ENCODE data around the gene F11R.
"Not testable (repeated sequence)": the region's sequence is repeated elsewhere in the genome, so short reads cannot be mapped to it uniquely, and the experiment has no call there.

F11R gene

DNA sequence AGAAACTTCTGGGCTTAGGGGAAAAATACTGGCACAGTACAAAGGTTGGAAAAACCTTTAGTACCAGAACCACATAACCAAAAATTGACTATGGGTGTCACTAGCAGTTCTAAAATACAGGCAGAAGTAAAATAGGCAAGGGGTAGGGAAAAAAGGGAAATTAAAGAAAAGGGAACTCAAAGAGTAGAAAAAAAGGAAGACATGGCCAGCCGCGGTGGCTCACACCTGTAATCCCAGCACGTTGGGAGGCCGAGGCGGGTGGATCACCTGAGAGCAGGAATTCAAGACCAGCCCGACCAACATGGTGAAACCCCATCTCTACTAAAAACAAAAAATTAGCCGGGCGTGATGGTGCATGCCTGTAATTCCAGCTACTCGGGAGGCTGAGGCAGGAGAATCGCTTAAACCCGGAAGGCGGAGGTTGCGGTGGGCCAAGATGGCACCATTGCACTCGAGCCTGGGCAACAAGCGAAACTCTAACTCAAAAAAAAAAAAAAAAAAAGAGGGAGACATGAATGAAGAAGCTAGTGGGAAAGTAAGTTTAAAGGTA lies 1.8 kb downstream of the F11R start:
- H3K27ac ChIP-seq (ENCODE audit: low read depth, low read length); H3K4me3 ChIP-seq (ENCODE audit: low read depth in 1 of 2, low read length in 2 of 2): not testable (repeated sequence)

DNA sequence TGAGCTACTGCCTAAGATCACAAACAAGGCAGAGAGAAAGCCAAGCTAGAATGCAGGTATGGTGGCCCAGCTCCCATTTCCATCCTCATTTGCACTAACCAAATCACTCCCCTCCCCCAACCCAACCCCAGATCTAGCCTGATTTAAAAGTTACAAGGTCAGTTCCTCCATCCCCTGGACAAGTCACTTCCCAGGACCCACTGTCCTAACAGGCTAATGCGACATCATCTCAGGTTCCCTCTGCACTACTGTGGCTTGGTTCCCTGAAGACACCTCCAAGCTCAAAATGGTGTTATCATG lies 2.4 kb downstream of the F11R start:
- Histone ChIP-seq H3K9ac (ENCODE audit: low read length) (no peak overlapping the region), H3K27ac (ENCODE audit: low read depth, low read length) (no peak overlapping the region), H3K27me3 (ENCODE audit: control insufficient read depth in 1 of 2, insufficient read depth in 2 of 2, low read length in 2 of 2) (peaks cover 0 to 23% of the 10 kb centered on the region in 2 donors), H3K4me3 (ENCODE audit: low read depth in 1 of 2, low read length in 2 of 2) (no peak overlapping the region), H3K4me1 (ENCODE audit: insufficient read depth, low read length) (no peaks in the 10 kb centered on the region), H3K36me3 (ENCODE audit: insufficient read depth, low read length) (no peaks in the 10 kb centered on the region), H3K9me3 (ENCODE audit: low read length) (no peaks in the 10 kb centered on the region)

More for the DNA sequence above, 1.8 kb downstream of the F11R start:
- not testable (repeated sequence) for H3K9me3 ChIP-seq (ENCODE audit: low read length); H3K4me1 ChIP-seq (ENCODE audit: insufficient read depth, low read length); H3K36me3 ChIP-seq (ENCODE audit: insufficient read depth, low read length); H3K9ac ChIP-seq (ENCODE audit: low read length)
- H3K27me3 ChIP-seq (ENCODE audit: control insufficient read depth in 1 of 2, insufficient read depth in 2 of 2, low read length in 2 of 2), result peaks cover 0 to 23% of the 10 kb centered on the region in 2 donors

DNA sequence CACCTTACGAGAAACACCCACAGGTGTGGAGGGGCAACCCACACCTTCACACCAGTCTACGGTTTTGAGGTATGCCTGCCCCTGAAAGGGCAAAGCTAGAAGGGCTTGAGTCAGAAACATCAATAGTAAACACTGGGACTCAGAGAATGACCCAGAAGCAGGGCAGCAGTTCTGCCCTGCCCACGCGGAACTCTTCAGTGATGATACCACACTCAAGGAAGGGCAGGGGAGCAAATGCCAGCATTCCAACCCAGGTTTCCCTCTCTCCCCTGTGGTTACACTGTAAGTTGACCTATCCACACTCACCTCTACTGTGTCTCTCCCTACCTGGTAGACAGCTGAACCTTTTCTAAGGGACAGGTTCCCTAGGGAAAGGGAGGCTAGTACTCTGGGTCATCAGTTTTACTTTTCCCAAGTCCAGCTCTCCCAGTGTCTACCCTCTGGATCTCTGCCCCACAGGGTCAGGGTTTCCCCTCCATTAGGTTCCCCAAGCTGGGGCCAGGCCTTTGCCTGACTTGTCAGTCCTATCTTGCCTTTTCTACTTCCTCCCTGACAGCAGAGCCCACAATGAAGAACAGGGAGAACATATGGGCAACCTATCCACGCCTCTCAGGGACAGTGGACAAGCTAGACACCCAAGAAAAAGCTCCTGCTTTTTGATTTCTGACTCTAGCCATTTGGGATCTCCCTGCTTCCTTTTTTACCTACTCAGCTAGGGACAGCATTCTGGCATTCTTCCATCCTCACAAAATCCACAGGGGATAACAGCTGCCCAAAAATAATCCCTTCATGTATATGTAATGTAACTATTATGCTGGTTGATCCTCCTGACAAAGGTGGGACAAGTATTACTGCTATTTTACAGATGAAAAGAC lies 3.0 kb downstream of the F11R start:
- Histone ChIP-seq H3K9ac (ENCODE audit: low read length) (no peak overlapping the region), H3K27me3 (ENCODE audit: control insufficient read depth in 1 of 2, insufficient read depth in 2 of 2, low read length in 2 of 2) (peaks cover 0 to 23% of the 10 kb centered on the region in 2 donors), H3K4me1 (ENCODE audit: insufficient read depth, low read length) (no peaks in the 10 kb centered on the region), H3K4me3 (ENCODE audit: low read depth in 1 of 2, low read length in 2 of 2) (no peak overlapping the region), H3K36me3 (ENCODE audit: insufficient read depth, low read length) (no peaks in the 10 kb centered on the region), H3K27ac (ENCODE audit: low read depth, low read length) (no peak overlapping the region), H3K9me3 (ENCODE audit: low read length) (no peaks in the 10 kb centered on the region)

DNA sequence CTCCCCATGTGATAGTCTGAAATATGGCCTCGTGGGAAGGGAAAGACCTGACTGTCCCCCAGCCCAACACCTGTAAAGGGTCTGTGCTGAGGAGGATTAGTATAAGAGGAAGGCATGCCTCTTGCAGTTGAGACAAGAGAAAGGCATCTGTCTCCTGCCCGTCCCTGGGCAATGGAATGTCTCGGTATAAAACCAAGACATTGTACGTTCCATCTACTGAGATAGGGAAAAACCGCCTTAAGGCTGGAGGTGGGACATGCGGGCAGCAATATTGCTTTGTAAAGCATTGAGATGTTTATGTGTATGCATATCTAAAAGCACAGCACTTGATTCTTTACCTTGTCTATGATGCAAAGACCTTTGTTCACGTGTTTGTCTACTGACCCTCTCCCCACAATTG lies 3.8 kb downstream of the F11R start:
- H3K27ac ChIP-seq (ENCODE audit: low read depth, low read length); H3K9ac ChIP-seq (ENCODE audit: low read length); H3K9me3 ChIP-seq (ENCODE audit: low read length); H3K36me3 ChIP-seq (ENCODE audit: insufficient read depth, low read length); H3K4me3 ChIP-seq (ENCODE audit: low read depth in 1 of 2, low read length in 2 of 2); H3K4me1 ChIP-seq (ENCODE audit: insufficient read depth, low read length): not testable (repeated sequence)
- H3K27me3 ChIP-seq (ENCODE audit: control insufficient read depth in 1 of 2, insufficient read depth in 2 of 2, low read length in 2 of 2), result peaks cover 0 to 19% of the 10 kb centered on the region in 2 donors

DNA sequence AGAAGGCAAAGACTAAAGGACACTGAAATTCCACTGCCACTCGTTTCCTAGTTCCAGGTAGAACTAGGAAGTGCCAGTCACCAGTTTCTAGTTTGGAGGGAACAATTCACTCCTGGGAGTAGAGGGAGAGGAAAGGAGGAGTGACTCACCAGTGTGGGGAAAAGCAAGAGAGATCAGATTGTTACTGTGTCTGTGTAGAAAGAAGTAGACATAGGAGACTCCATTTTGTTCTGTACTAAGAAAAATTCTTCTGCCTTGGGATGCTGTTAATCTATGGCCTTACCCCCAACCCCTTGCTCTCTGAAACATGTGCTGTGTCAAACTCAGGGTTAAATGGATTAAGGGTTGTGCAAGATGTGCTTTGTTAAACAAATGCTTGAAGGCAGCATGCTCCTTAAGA lies 4.3 kb downstream of the F11R start:
- H3K9me3 ChIP-seq (ENCODE audit: low read length); H3K27ac ChIP-seq (ENCODE audit: low read depth, low read length); H3K9ac ChIP-seq (ENCODE audit: low read length); H3K4me3 ChIP-seq (ENCODE audit: low read depth in 1 of 2, low read length in 2 of 2); H3K4me1 ChIP-seq (ENCODE audit: insufficient read depth, low read length); H3K36me3 ChIP-seq (ENCODE audit: insufficient read depth, low read length): not testable (repeated sequence)
- peaks cover 0 to 16% of the 10 kb centered on the region in 2 donors for H3K27me3 ChIP-seq (ENCODE audit: control insufficient read depth in 1 of 2, insufficient read depth in 2 of 2, low read length in 2 of 2)

DNA sequence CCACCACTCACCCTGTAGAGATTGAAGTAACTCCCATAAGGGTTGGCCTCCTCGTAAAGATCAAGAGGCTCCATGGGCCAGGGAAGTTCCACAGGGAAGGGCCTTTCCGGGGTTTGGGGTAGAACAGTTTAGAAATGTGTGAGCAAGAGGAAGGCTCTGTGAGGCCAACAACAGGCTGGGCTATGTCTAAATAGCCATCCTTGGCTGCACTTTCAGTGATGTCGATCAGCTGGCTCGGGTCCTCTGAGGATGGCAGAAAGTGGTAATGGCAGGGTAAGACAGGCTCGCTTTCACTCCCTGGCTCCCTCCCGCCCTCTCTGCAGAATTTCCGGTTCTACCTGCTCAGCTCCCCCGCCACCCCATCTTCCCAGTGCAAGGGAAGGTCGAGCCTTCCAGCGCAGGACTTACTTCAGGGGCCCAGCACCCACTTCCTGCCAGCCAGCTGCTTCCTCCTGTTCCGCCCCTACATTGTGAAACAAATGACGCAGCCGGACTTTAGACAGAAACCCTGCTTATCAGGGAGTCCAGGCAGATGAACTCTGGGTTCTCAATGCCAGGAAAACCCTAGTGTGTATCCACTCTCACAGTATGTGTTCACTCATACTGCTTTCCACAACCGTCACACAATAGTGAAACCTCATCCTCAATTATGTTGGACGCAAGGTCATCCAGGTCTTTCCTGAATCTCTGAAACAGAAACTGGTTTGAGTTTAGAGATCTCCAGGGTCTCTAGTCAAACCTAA lies 7.3 kb downstream of the F11R start:
- Histone ChIP-seq H3K27me3 (ENCODE audit: control insufficient read depth in 1 of 2, insufficient read depth in 2 of 2, low read length in 2 of 2) (no peaks in the 10 kb centered on the region), H3K4me1 (ENCODE audit: insufficient read depth, low read length) (no peaks in the 10 kb centered on the region), H3K4me3 (ENCODE audit: low read depth in 1 of 2, low read length in 2 of 2) (peak overlapping the region in 1 of 2 donors; percentile 11), H3K27ac (ENCODE audit: low read depth, low read length) (peak overlapping the region; percentile 63), H3K9ac (ENCODE audit: low read length) (no peak overlapping the region), H3K36me3 (ENCODE audit: insufficient read depth, low read length) (no peaks in the 10 kb centered on the region), H3K9me3 (ENCODE audit: low read length) (no peaks in the 10 kb centered on the region)

DNA sequence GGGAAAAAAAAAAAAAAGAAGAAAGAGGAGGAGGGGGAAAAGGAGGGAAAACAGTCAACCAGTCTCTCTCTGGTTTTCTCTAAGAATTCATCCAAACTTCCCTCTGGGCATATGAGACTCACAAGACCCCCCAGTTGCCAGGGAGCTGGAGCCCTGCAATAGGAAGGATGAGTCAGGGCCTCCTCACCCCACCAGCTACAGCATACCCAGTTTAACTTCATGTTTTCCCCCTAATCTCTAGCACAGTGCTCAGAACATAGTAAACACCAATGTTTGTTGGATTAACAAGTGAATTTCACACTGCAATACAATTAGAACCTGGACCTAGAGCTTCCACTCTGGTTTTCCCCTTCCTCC lies 7.8 kb downstream of the F11R start:
- H3K4me1 ChIP-seq (ENCODE audit: insufficient read depth, low read length), result no peaks in the 10 kb centered on the region
- no peaks in the 10 kb centered on the region for H3K36me3 ChIP-seq (ENCODE audit: insufficient read depth, low read length)
- peak overlapping the region; percentile 63 for H3K27ac ChIP-seq (ENCODE audit: low read depth, low read length)
- H3K9me3 ChIP-seq (ENCODE audit: low read length), result no peaks in the 10 kb centered on the region
- H3K27me3 ChIP-seq (ENCODE audit: control insufficient read depth in 1 of 2, insufficient read depth in 2 of 2, low read length in 2 of 2), result no peaks in the 10 kb centered on the region
- H3K4me3 ChIP-seq (ENCODE audit: low read depth in 1 of 2, low read length in 2 of 2), result peak overlapping the region in 1 of 2 donors; percentile 11
- no peak overlapping the region for H3K9ac ChIP-seq (ENCODE audit: low read length)

DNA sequence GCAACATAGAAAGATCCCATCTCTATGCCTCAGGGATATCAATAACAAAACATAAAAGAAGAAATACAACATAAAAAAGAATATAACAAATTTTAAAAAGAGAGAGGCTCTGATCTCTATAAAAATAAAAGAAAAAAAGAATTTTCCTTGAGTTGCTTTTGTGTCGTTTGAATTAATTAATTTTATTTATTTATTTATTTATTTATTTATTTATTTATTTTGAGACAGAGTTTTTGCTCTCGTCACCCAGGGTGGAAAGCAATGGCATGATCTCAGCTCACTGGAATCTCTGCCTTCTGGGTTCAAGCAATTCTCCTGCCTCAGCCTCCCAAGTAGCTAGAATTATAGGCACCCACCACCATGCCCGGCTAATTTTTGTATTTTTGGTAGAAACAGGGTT lies 8.5 kb downstream of the F11R start:
- no peak overlapping the region for H3K27ac ChIP-seq (ENCODE audit: low read depth, low read length)
- H3K27me3 ChIP-seq (ENCODE audit: control insufficient read depth in 1 of 2, insufficient read depth in 2 of 2, low read length in 2 of 2), result no peaks in the 10 kb centered on the region
- no peak overlapping the region for H3K9ac ChIP-seq (ENCODE audit: low read length)
- H3K9me3 ChIP-seq (ENCODE audit: low read length), result no peaks in the 10 kb centered on the region
- H3K36me3 ChIP-seq (ENCODE audit: insufficient read depth, low read length), result no peaks in the 10 kb centered on the region
- H3K4me1 ChIP-seq (ENCODE audit: insufficient read depth, low read length), result no peaks in the 10 kb centered on the region
- no peak overlapping the region for H3K4me3 ChIP-seq (ENCODE audit: low read depth in 1 of 2, low read length in 2 of 2)

DNA sequence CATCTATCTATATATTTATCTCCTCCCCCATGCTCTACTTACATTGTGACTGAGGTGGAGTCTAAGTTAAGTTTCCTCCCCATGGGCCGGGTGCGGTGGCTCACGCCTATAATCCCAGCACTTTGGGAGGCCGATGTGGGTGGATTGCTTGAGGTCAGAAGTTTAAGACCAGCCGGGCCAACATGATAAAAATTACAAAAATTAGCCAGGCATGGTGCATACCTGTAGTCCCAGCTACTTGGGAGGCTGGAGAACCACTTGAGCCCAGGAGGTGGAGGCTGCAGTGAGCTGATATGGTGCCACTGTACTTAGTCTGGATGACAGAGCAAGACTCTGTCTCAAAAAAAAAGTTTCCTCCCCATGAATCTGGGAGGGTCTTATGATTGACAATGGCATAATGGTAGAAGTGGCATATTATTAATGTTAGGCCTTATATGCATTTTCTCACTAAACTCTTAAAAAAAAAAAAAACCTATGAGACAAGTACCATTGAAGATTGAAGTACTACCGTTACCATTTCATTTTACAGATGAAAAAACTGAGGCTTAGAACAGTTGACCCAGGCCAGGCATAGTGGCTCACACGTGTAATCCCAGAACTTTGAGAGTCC lies 11.2 kb downstream of the F11R start:
- no peaks in the 10 kb centered on the region for H3K9me3 ChIP-seq (ENCODE audit: low read length)
- H3K4me1 ChIP-seq (ENCODE audit: insufficient read depth, low read length), result no peaks in the 10 kb centered on the region
- no peak overlapping the region for H3K9ac ChIP-seq (ENCODE audit: low read length)
- no peaks in the 10 kb centered on the region for H3K27me3 ChIP-seq (ENCODE audit: control insufficient read depth in 1 of 2, insufficient read depth in 2 of 2, low read length in 2 of 2)
- H3K4me3 ChIP-seq (ENCODE audit: low read depth in 1 of 2, low read length in 2 of 2), result no peak overlapping the region
- no peak overlapping the region for H3K27ac ChIP-seq (ENCODE audit: low read depth, low read length)
- H3K36me3 ChIP-seq (ENCODE audit: insufficient read depth, low read length), result no peaks in the 10 kb centered on the region

DNA sequence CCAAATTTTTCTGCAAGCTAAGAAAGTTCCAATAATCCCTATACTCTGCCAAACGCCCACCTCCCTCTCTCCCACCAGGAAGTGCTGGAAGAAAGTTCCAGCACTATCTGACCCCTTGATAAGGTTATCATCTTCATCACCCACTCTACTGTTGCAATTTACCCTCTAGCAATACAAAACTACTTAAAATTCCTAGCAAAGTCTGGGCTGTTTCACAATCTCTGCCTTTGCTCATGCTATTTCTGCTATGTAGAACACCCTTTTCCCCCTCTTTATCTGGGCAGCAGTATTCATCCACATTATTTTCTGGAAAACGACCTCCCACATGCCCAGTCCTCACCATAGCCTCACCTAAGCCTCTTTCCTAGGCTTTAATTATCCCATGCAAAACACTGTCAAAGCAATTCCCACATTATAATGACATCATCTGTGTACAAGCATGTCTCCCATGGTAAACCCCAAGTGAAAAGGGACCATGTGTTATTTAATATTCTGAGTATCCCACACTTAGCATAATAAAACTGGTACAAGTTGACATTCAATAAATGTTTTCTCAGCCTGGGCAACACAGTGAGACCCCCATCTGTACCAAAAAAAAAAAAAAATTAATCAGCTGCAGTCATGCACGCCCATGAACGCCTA lies 12.0 kb downstream of the F11R start:
- no peaks in the 10 kb centered on the region for H3K36me3 ChIP-seq (ENCODE audit: insufficient read depth, low read length)
- H3K9me3 ChIP-seq (ENCODE audit: low read length), result no peaks in the 10 kb centered on the region
- H3K27me3 ChIP-seq (ENCODE audit: control insufficient read depth in 1 of 2, insufficient read depth in 2 of 2, low read length in 2 of 2), result no peaks in the 10 kb centered on the region
- no peak overlapping the region for H3K27ac ChIP-seq (ENCODE audit: low read depth, low read length)
- H3K4me3 ChIP-seq (ENCODE audit: low read depth in 1 of 2, low read length in 2 of 2), result no peak overlapping the region
- H3K9ac ChIP-seq (ENCODE audit: low read length), result no peak overlapping the region
- no peaks in the 10 kb centered on the region for H3K4me1 ChIP-seq (ENCODE audit: insufficient read depth, low read length)

DNA sequence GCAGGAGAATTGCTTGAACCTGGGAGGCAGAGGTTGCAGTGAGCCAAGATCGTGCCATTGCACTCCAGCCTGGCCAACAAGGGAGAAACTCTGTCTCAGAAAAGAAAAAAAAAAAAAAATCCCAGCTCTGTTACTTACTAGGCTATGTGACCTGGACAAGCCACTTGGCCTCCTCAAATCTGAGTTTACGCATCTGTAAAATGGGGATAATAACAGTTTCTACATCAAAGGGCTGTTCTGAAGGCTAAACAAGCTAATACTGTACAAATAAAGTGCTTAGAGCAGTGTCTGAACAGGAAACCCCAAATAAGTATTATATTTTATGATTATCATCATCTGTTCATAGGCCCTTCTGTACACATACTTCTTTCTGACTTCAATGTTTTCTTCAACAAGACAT lies 13.6 kb downstream of the F11R start:
- H3K9me3 ChIP-seq (ENCODE audit: low read length), result no peaks in the 10 kb centered on the region
- no peaks in the 10 kb centered on the region for H3K4me1 ChIP-seq (ENCODE audit: insufficient read depth, low read length)
- H3K27me3 ChIP-seq (ENCODE audit: control insufficient read depth in 1 of 2, insufficient read depth in 2 of 2, low read length in 2 of 2), result no peaks in the 10 kb centered on the region
- H3K27ac ChIP-seq (ENCODE audit: low read depth, low read length), result no peak overlapping the region
- H3K9ac ChIP-seq (ENCODE audit: low read length), result no peak overlapping the region
- no peaks in the 10 kb centered on the region for H3K36me3 ChIP-seq (ENCODE audit: insufficient read depth, low read length)
- H3K4me3 ChIP-seq (ENCODE audit: low read depth in 1 of 2, low read length in 2 of 2), result no peak overlapping the region
